AG04449 (cell line): Measurements from ENCODE around the gene NPAS3.

ENCODE experiments used
- CTCF ChIA-PET: fragments of 350-600 bp; formaldehyde crosslinking; extraction: SDS; loops from one replicate; lab custom pipeline; 2021; ENCODE audit warnings: antibody characterized with exemption; lab: Yijun Ruan, JAX
- POLR2A ChIA-PET: fragments of 400-600, 350-600 bp; formaldehyde crosslinking; extraction: SDS; loops from one replicate; lab custom pipeline; 2020; ENCODE audit warnings: antibody characterized with exemption, inconsistent platforms; lab: Yijun Ruan, JAX
- DNase-seq: peaks from one replicate; pipeline ENCODE4 v3.0.0-alpha.2; 2010; ENCODE audit warnings: low read depth, low spot score
- H3K4me3 ChIP-seq: 2 replicates; pipeline ENCODE4 v1.5.1; 2011; ENCODE audit warnings: low read depth, mild to moderate bottlenecking, control low read depth, low read length
- CTCF ChIP-seq: IDR thresholded peaks from one replicate; pipeline ENCODE4 v1.5.1; 2011; ENCODE audit warnings: mild to moderate bottlenecking, moderate library complexity, low read length, control low read depth, inconsistent platforms; ENCODE audit not compliant: insufficient read depth; ENCODE audit errors: missing control alignments

NPAS3 gene

DNA sequence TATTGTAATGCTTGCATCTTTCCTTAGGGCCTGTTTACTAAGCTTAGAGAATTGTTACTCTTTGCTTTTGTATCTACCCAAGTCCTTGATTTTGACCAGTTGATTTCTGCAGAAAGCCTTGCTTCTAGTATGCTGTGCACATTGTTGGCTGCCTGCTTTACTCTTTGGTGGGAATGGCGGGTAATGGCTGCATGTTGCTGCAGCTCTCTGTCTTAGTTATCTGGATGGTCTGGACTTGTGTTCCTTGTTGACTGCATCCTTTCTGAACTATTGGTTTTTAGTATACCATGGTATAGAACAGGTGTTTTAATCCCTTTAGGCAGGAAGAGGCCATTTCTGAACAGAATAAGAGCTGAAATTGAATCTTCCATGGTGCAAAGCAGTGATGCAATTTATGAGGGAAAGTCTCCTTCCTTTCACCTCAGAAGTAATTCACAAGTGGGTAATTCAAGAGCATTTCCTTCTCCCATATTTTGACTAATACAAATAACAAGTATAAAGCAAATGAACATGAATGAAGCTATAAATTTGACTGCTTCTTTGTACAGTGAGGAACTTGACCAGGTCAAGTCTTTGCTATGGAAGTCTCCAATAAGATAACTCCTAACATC lies 466.4 kb downstream of the NPAS3 start:
- ChIA-PET POLR2A (no interaction called here), CTCF (no interaction called here)
- no peak for DNase-seq
- no peak for TF ChIP-seq CTCF
- H3K4me3 ChIP-seq = no peak overlapping the region

- DNase-seq = no peak
- H3K4me3 ChIP-seq = no peak overlapping the region
- POLR2A ChIA-PET = no interaction called here
- no peak for TF ChIP-seq CTCF
- CTCF ChIA-PET = interaction anchor here (1.0 kb wide), 1 partner anchor 387 kb away, joined by 3 read pairs; no protein-coding TSS in a partner anchor
These were observed 468.1 kb downstream of the NPAS3 start for GRCh38 chr14:33406766-33407165.

DNA sequence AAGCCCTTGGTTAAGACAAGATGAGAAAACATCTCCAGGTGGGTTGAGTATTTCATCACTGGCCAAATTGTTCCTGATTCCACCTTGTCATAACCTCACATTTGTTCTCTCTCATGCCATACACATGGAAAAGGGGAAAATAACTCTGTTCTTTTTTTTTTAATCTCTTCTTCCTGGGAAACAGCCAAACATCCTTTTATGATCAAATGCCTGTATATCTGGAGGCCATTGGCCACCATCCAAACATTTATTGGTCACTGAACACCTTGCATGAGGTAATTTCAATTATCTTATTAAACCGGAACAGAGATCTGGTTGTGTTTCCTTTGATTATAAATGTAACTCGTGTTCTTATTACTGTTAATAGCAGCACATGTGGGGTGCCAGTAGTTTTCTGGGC lies 469.6 kb downstream of the NPAS3 start:
- ChIA-PET POLR2A (no interaction called here), CTCF (no interaction called here)
- no peak for TF ChIP-seq CTCF
- no peak overlapping the region for H3K4me3 ChIP-seq
- no peak for DNase-seq

DNA sequence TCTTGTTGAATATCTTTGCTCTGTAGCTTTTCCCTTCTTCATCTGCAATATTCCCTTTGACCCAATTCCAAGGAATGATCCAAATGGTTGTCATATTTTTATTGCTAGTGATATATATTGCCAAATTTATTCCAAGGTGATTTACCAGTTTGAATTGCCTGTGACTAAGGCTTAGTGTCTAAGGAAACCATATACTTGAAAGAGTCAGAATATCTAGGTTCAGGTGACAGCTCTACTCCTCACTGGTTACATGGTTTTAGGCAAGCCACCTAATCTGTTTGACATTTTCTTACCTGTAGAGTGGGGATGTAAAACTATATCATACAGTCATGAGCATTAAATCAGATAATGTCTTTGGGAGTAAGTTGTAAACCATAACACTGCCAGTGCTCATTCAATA lies 473.8 kb downstream of the NPAS3 start:
- ChIA-PET POLR2A (no interaction called here), CTCF (no interaction called here)
- H3K4me3 ChIP-seq = no peak overlapping the region
- no peak for DNase-seq
- TF ChIP-seq CTCF = no peak

DNA sequence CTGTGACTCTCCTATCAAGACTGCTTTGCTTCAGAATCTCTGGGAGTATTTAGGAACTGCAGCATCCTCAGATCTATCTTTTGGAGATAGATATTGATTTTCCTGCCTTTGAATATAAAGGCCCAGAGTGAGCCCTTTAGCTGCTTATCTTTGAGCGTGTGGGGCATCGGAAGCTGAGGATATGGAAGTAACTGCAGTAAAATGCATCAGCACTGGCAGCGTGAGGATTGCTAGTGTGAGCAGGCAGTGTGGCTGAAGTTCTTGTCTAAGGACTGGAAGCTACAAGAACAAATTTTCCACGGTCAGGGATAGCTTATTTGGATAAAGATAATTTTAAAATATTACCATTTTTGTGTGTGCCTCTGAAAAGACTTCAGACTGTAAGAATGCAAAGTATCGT lies 474.7 kb downstream of the NPAS3 start:
- CTCF ChIA-PET = no interaction called here
- no peak for DNase-seq
- no peak for TF ChIP-seq CTCF
- POLR2A ChIA-PET = no interaction called here
- no peak overlapping the region for H3K4me3 ChIP-seq

- ChIA-PET CTCF (no interaction called here), POLR2A (no interaction called here)
- H3K4me3 ChIP-seq = no peak overlapping the region
- no peak for TF ChIP-seq CTCF
- DNase-seq = no peak
These were observed 475.4 kb downstream of the NPAS3 start for GRCh38 chr14:33414041-33414440.
